HTR-8/SVneo (cell line): ENCODE results near the gene COPE.

Experiments used
- DNase-seq: peaks from one replicate; pipeline ENCODE4 v3.0.0; 2011; ENCODE audit warnings: low spot score, mixed read lengths; ENCODE audit not compliant: insufficient read length
- FAIRE-seq: peaks from 2 replicates; lab custom pipeline; 2011; peaks lifted over from hg19 to GRCh38; lab: Jason Lieb, UNC

COPE gene

GRCh38 chr19:18896421-18896841 is 22.8 kb downstream of the COPE start:
- DNase-seq (no peak), FAIRE-seq (no peak)

GRCh38 chr19:18895824-18896341 is 23.3 kb downstream of the COPE start, which contains the start of gene CERS1:
CERS1 (minus strand) TSS chr19:18896158; CDS start chr19:18896072, 86 bp downstream.
- DNase-seq (peak; percentile 59), FAIRE-seq (peak; percentile 90)

- DNase-seq, result peak; percentile 90
- FAIRE-seq, result peak; percentile 81
Measured at GRCh38 chr19:18895038-18895823, 24.0 kb downstream of the COPE start.

GRCh38 chr19:18894254-18895037 is 24.7 kb downstream of the COPE start:
- DNase-seq, result no peak
- FAIRE-seq, result no peak

GRCh38 chr19:18893587-18894253 is 25.5 kb downstream of the COPE start:
- FAIRE-seq (no peak), DNase-seq (no peak)

GRCh38 chr19:18889949-18890745 is 29.0 kb downstream of the COPE start:
- FAIRE-seq, result no peak
- DNase-seq, result no peak

- no peak for DNase-seq
- no peak for FAIRE-seq
Measured at GRCh38 chr19:18886972-18887371, 32.2 kb downstream of the COPE start.

GRCh38 chr19:18883526-18884304 is 35.5 kb downstream of the COPE start:
- FAIRE-seq (no peak), DNase-seq (no peak)

GRCh38 chr19:18881491-18881890 is 37.7 kb downstream of the COPE start:
- DNase-seq (no peak), FAIRE-seq (no peak)

GRCh38 chr19:18879579-18880373 is 39.4 kb downstream of the COPE start:
- FAIRE-seq (peak; percentile 60), DNase-seq (no peak)

GRCh38 chr19:18878858-18879578 is 40.2 kb downstream of the COPE start:
- FAIRE-seq, result no peak
- DNase-seq, result no peak

GRCh38 chr19:18878058-18878797 is 41.0 kb downstream of the COPE start:
- no peak for FAIRE-seq

GRCh38 chr19:18876865-18877264 is 42.3 kb downstream of the COPE start:
- no peak for FAIRE-seq
- DNase-seq, result no peak

More at GRCh38 chr19:18878058-18878797, 41.0 kb downstream of the COPE start:
- no peak for DNase-seq

GRCh38 chr19:18875726-18876125 is 43.5 kb downstream of the COPE start:
- FAIRE-seq (no peak), DNase-seq (no peak)

GRCh38 chr19:18871543-18871942 is 47.6 kb downstream of the COPE start:
- no peak for FAIRE-seq
- no peak for DNase-seq

- FAIRE-seq, result no peak
- DNase-seq, result no peak
Measured at GRCh38 chr19:18870531-18871172, 48.5 kb downstream of the COPE start.
